Stimulated activated CD4-positive, alpha-beta T cell treated with anti-CD3 and anti-CD28 coated beads, Interleukin-4, amount 100 ng/mL, for 48 hours (primary cell): ENCODE data around the gene HEXD.
"Not testable (repeated sequence)": the region's sequence is repeated elsewhere in the genome, so short reads cannot be mapped to it uniquely, and the experiment has no call there.

ENCODE experiments used
- DNase-seq, 2 donors: peaks; one replicate each; pipeline ENCODE4 v3.0.0-alpha.2; 2020; ENCODE audit warnings: low read depth in 2 of 2

HEXD gene

GRCh38 chr17:82396601-82397435 lies 21.3 kb upstream of the HEXD start:
- DNase-seq: no peak

- no peak for DNase-seq
Measured at GRCh38 chr17:82397449-82398335, 20.5 kb upstream of the HEXD start.

GRCh38 chr17:82399041-82399441 lies 19.1 kb upstream of the HEXD start:
- no peak for DNase-seq

- DNase-seq: no peak
Measured at GRCh38 chr17:82399601-82400101, 18.5 kb upstream of the HEXD start.

- no peak for DNase-seq
Measured at GRCh38 chr17:82400206-82400605, 17.9 kb upstream of the HEXD start.

- DNase-seq: peak; percentile 38 to 48
Measured at GRCh38 chr17:82400830-82401229, 17.3 kb upstream of the HEXD start.

GRCh38 chr17:82402865-82403264 lies 15.3 kb upstream of the HEXD start:
- DNase-seq: no peak

GRCh38 chr17:82403662-82404660 lies 14.2 kb upstream of the HEXD start:
- DNase-seq: no peak

GRCh38 chr17:82405051-82405450 lies 13.1 kb upstream of the HEXD start:
- DNase-seq: no peak

- no peak for DNase-seq
Measured at GRCh38 chr17:82406131-82406671, 11.9 kb upstream of the HEXD start.

GRCh38 chr17:82407255-82407654 lies 10.9 kb upstream of the HEXD start:
- DNase-seq: no peak

- DNase-seq: no peak
Measured at GRCh38 chr17:82408288-82408937, 9.7 kb upstream of the HEXD start.

GRCh38 chr17:82408938-82409318 lies 9.2 kb upstream of the HEXD start:
- DNase-seq: no peak

- no peak for DNase-seq
Measured at GRCh38 chr17:82410014-82410716, 8.0 kb upstream of the HEXD start.

GRCh38 chr17:82411396-82412053 lies 6.6 kb upstream of the HEXD start:
- no peak for DNase-seq

- not testable (repeated sequence) for DNase-seq
Measured at GRCh38 chr17:82412081-82412480, 6.1 kb upstream of the HEXD start.

- no peak for DNase-seq
Measured at GRCh38 chr17:82412535-82413520, 5.3 kb upstream of the HEXD start.
